ENCODE results near the gene ENOX1. TPM values are rescaled to one million over a fixed set of nuclear protein-coding genes. Genes with fewer than 3 reads are reported as not detected.
"Not testable (repeated sequence)": the region's sequence is repeated elsewhere in the genome, so short reads cannot be mapped to it uniquely, and the experiment has no call there.

Gene ENOX1
- total and polyA plus RNA-seq, 5 donors: 2.1 to 2.6 (median 2.2) TPM

DNA sequence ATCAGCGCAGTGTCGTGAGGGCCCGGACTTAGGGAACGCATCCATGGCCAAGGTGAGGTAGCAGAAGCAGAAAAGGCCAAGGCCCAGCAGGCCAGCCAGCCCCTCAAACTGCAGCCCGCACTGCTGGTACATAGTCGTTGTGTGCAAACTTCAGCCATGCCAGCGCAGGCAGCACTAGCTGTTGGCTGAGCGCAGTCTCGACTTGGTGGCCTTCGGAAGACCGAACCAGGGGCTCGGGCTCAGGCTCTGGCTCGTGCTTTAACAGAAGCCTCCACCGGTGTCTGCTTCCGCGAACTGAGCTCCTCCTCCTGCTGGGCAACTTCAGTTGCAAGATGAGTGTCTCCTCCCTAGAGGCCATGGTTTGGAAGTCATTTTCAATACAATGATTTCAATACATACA, 605.9 kb downstream of the ENOX1 start:
- Histone ChIP-seq H3K27ac (ENCODE audit: low read length) (no peak overlapping the region), H3K4me3 (ENCODE audit: low read length) (no peak overlapping the region), H3K4me1 (ENCODE audit: control insufficient read depth, insufficient read depth, low read length) (no peaks in the 10 kb centered on the region), H3K27me3 (ENCODE audit: control insufficient read depth, insufficient read depth) (no peaks in the 10 kb centered on the region), H3K9me3 (ENCODE audit: control insufficient read depth, low read length) (no peaks in the 10 kb centered on the region)
- intact Hi-C loops (cut with DNase I): no loop called here
- ATAC-seq (no peak), DNase-seq (no peak)
- WGBS: 91% methylated on average over 16 of the region's 16 CpGs

DNA sequence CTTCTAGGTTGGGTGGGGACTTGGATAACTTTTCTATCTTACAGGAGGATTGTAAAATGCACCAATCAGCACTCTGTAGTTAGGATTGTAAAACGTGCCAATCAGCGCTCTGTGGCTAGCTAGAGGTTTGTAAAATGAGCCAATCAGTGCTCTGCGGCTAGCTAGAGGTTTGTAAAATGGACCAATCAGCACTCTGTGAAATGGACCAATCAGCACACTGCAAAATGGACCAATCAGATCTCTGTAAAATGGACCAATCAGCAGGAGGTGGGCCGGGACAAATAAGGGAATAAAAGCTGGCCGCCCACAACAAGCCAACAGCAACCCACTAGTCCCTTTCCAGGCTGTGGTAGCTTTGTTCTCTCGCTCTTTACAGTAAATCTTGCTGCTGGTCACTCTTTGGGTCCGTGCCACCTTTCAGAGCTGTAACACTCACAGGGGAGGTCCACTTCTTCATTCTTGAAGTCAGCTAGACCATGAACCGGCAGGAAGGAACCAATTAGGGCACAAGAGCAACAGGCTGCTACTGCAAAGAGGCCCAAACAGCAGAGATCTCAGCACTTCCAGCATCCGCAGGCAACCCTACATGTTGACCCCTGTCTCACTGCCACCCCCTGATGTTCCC, 606.6 kb downstream of the ENOX1 start:
- H3K9me3 ChIP-seq (ENCODE audit: control insufficient read depth, low read length): no peaks in the 10 kb centered on the region
- WGBS: 93% methylated on average over 9 of the region's 9 CpGs
- DNase-seq (no peak), ATAC-seq (no peak)
- no peak overlapping the region for H3K27ac ChIP-seq (ENCODE audit: low read length)
- H3K4me3 ChIP-seq (ENCODE audit: low read length): no peak overlapping the region
- H3K4me1 ChIP-seq (ENCODE audit: control insufficient read depth, insufficient read depth, low read length): no peaks in the 10 kb centered on the region
- no peaks in the 10 kb centered on the region for H3K27me3 ChIP-seq (ENCODE audit: control insufficient read depth, insufficient read depth)
- intact Hi-C loops (cut with DNase I): no loop called here

DNA sequence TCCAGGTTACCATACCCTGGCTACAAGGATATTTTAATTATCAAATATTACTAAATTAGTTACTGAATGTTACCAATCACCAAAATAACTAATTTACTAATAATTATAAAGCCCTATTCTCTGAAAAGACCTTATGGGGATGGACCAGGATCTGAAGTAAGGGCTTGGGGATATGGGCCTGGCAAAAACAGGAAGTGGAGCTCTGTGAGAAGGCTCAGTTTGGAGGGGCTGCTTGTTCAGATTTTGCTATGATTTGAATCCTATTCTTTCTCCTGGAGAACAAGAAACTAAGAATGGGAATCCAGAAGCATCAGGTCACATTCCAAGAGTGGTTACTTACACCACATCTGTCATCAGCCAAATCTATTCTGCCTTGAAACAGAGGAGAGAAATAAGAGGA, 615.3 kb downstream of the ENOX1 start:
- no peaks in the 10 kb centered on the region for H3K27me3 ChIP-seq (ENCODE audit: control insufficient read depth, insufficient read depth)
- DNase-seq (no peak), ATAC-seq (no peak)
- H3K27ac ChIP-seq (ENCODE audit: low read length): no peak overlapping the region
- intact Hi-C loops (cut with DNase I): no loop called here
- H3K4me1 ChIP-seq (ENCODE audit: control insufficient read depth, insufficient read depth, low read length): no peaks in the 10 kb centered on the region
- H3K4me3 ChIP-seq (ENCODE audit: low read length): no peak overlapping the region
- no peaks in the 10 kb centered on the region for H3K9me3 ChIP-seq (ENCODE audit: control insufficient read depth, low read length)

DNA sequence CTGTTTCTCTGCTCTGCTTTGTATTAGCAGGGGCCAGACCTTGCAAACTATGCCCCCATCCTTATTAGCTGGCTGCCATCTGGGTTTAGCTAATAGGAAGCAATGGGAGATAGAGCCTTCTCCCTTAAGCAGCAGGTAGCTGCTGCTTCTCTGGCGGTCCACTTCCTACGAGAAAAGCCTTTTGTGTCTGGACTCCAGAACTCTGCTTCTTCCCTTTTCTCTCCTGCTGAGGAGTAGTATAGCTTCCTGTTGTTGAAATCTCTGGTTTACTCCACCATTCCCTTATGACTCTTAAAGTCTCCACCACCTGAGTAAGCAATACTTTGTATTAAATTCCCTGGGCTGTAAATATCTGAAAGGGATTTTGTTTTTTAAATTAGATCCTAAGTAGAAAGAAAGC, 616.3 kb downstream of the ENOX1 start:
- 56% methylated on average over 2 of the region's 2 CpGs for WGBS
- Histone ChIP-seq H3K4me3 (ENCODE audit: low read length) (no peak overlapping the region), H3K27ac (ENCODE audit: low read length) (no peak overlapping the region), H3K4me1 (ENCODE audit: control insufficient read depth, insufficient read depth, low read length) (no peaks in the 10 kb centered on the region), H3K9me3 (ENCODE audit: control insufficient read depth, low read length) (no peaks in the 10 kb centered on the region), H3K27me3 (ENCODE audit: control insufficient read depth, insufficient read depth) (no peaks in the 10 kb centered on the region)
- no peak for DNase-seq
- intact Hi-C loops (cut with DNase I): no loop called here
- ATAC-seq: no peak

DNA sequence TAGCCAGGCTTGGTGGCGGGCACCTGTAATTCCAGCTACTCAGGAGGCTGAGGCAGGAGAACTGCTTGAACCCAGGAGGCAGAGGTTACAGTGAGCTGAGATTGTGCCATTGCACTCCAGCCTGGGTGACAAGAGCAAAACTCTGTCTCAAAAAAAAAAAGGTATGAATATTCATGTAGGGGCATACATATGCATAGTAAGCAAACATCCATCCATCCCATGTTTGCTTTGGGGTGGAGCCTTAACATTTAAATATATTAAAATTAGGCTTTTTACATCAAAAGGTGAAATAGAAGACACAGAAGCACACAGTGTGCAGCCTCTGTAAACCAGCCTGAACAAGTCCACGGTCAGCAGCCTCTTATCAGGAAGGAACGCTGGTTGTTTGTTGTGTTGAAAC, 618.3 kb downstream of the ENOX1 start:
- intact Hi-C loops (cut with DNase I); H3K27me3 ChIP-seq (ENCODE audit: control insufficient read depth, insufficient read depth); H3K9me3 ChIP-seq (ENCODE audit: control insufficient read depth, low read length); H3K27ac ChIP-seq (ENCODE audit: low read length); H3K4me1 ChIP-seq (ENCODE audit: control insufficient read depth, insufficient read depth, low read length); DNase-seq; H3K4me3 ChIP-seq (ENCODE audit: low read length); ATAC-seq: not testable (repeated sequence)
- WGBS: 66% methylated on average over 3 of the region's 3 CpGs

DNA sequence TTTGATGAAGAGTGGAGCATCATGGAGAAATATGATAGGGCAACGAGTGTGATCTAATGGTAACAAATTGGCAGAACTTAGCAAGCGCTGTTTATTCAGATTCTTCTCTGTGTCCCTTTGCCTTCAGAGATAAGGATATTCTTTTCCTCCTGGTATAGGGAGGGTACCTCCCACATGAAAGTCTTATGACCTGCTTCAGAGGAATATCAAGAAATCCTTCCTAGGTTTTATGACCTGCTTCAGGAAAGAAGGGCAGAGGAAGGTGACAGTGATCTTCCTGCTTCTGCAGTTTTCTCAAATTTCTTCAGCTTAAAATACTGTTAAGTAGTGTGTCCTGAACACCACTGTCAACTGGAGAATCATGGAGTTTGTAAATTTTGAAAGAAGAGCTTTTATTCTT, 619.0 kb downstream of the ENOX1 start:
- 62% methylated on average over 2 of the region's 2 CpGs for WGBS
- Histone ChIP-seq H3K9me3 (ENCODE audit: control insufficient read depth, low read length) (no peaks in the 10 kb centered on the region), H3K4me1 (ENCODE audit: control insufficient read depth, insufficient read depth, low read length) (no peaks in the 10 kb centered on the region), H3K27me3 (ENCODE audit: control insufficient read depth, insufficient read depth) (no peaks in the 10 kb centered on the region), H3K4me3 (ENCODE audit: low read length) (no peak overlapping the region), H3K27ac (ENCODE audit: low read length) (no peak overlapping the region)
- intact Hi-C loops (cut with DNase I): no loop called here
- ATAC-seq (no peak), DNase-seq (no peak)

DNA sequence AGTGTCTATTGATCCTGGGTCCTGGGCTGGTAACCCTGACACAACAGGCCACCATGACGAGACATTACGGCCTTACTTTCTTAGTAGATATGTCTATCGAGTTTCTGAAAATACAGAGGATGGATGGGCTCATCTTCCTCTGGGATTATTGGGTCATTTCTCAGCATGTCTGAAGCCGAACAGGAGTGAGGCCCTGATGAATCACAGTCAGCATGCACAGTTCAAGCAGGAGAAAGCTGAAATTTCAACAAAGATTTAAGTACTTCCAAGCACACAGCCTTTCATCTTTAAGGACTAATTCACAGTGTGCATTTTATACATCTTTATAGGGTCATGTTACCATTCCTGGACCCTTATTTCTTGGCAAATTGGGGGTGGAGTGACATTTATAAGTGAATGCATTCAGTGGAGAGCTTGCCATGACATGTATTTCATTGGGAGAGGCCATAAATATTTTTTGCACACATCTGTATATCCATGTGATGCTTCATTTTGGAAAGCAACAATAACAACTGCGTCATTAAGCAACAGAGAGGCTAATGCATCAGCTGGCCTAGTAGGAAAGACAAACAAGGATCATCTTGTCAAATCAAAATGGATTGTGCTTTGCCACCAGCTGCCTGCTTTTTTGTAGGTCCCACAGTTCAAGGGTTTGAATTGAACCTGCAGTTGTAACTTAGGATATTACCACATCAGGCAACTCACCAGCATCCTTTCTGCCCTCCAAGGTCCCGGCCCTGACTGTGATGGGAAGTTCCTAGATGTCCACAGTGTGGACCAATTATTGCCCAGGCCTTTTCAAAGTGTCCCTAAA, 619.9 kb downstream of the ENOX1 start:
- Histone ChIP-seq H3K27ac (ENCODE audit: low read length) (no peak overlapping the region), H3K9me3 (ENCODE audit: control insufficient read depth, low read length) (no peaks in the 10 kb centered on the region), H3K27me3 (ENCODE audit: control insufficient read depth, insufficient read depth) (no peaks in the 10 kb centered on the region), H3K4me3 (ENCODE audit: low read length) (no peak overlapping the region), H3K4me1 (ENCODE audit: control insufficient read depth, insufficient read depth, low read length) (no peaks in the 10 kb centered on the region)
- intact Hi-C loops (cut with DNase I): no loop called here
- DNase-seq: no peak
- ATAC-seq: no peak
- 89% methylated on average over 6 of the region's 6 CpGs for WGBS

Other genes with a start within 250 kb of the ENOX1 start
- gene CCDC122, start 92.8 kb upstream of the ENOX1 start, total RNA-seq: 10 to 100 TPM in 2 of 4 donors, 1 to 10 TPM in 2; 4.6 to 15.6 (median 10.1) TPM
- 7.1 TPM for gene CCDC122, start 92.8 kb upstream of the ENOX1 start, polyA plus RNA-seq
- gene LACC1, start 92.9 kb upstream of the ENOX1 start, total RNA-seq: 10 to 100 TPM in 2 of 4 donors, 1 to 10 TPM in 2; 6.6 to 13.4 (median 9.1) TPM
- 6.0 TPM for gene LACC1, start 92.9 kb upstream of the ENOX1 start, polyA plus RNA-seq

Measured in right cardiac atrium (tissue), 5 donors.